GM19328 (cell line): ENCODE measurements around the gene SFSWAP.
"Not testable (repeated sequence)": the region's sequence is repeated elsewhere in the genome, so short reads cannot be mapped to it uniquely, and the experiment has no call there.

Experiments
- ATAC-seq: cut with Tn5 transposase; IDR thresholded peaks from one replicate; pipeline ENCODE4 v1.9.1; 2021; ENCODE audit warnings: mild to moderate bottlenecking, moderate library complexity; ENCODE audit not compliant: unreplicated experiment

SFSWAP gene

DNA sequence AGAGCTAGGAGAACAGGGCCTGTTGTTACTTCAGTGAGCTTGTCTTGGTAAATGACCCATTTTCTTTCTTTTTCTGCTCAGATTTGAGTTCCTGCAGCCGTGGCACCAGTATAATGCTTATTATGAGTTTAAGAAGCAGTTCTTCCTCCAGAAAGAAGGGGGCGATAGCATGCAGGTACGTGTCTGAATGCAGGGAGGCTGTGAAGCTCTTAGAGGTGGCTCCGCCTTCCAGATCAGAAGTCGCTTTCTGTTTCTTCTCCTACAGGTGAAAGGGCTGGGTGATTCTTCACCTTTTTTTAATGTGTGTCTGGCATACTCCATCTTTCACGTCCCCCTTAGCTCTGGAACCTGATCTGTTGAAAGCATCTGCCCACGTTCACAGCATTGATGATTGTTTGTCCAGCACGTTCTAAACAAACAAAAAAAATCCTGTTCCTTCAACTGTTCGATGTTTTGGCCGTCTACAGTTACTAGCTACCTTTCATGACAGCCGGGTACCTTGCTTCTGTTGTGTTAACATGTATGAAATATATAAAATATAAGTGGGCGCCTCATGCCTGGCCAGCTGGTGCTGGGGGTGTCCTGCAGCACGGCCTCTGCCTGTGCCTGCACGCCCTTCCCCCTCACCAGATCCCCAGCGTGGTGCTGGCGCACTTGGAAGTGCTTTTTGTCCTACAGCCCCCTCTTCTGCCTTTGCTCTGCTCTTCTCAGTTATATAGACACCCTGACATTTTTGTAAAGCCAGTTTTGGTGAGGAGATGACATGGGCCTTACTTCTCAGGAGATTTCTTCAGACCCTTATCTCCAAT lies 44.6 kb downstream of the SFSWAP start:
- no peak for ATAC-seq

DNA sequence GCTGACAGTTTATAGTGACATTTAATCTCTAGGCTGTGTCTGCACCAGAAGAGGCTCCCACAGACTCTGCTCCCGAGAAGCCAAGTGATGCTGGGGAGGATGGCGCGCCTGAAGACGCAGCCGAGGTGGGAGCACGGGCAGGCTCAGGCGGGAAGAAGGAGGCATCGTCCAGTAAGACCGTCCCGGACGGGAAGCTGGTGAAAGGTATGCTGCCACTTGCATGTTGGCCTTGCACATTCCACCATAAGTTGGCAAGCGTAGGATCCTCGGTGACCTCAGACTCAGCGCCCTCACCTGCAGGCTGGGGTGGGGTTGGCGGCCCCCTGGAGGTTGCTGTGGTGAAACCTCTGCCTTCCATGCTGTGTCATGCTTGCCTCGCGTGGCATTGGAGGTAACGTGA lies 45.6 kb downstream of the SFSWAP start:
- ATAC-seq, result no peak

DNA sequence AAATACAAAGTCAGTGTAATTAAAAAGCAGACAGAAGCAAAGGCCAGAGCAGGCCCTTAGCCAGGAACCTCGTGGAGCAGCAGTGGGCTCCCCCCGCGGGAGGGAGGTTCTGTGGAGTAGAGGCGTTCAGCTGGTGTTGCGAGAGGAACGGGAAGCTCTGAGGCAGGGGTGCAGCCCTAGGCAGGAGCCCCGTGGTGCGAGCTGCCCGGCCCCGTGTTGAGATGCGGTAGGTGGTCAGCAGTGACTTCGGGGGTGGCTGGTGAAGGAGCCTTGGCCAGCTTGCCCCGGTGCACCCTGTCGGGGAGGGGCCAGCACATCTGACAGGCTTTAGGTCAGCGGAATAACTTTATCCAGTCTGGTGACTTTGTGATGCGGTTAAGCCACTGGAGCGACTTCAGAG lies 46.2 kb downstream of the SFSWAP start:
- no peak for ATAC-seq

DNA sequence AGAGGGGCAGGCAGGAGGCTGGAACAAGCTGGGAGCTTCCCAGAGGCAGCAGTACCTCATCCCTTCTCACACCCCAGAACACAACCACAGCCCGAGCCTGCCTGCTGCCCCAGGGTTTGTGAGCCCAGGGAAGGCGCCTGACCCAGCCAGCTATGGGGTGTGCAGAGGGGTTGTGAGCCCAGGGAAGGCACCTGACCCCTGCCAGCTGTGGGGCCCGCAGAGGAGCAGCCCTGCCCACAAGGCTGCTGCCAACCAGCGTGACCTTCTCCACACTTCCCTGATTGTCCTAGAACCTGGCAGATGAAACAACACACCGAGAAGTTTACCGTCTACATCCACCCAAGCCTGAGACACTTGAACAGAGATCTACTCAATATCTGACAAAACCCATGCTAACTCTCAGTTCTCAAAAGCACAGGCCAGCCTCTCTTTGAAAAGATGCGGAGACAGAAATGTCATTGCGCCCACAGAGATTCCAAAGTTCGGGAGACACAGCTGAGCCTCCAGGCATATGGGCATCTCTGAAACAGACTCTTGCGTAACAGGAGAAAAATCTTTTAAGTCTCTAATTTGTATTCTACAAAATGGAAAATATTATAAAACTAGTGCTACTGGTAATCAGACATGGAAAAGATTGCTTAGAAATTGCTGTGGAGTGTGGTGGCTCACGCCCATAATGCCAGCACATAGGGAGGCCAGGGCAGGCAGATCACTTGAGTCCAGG lies 47.3 kb downstream of the SFSWAP start:
- no peak for ATAC-seq

DNA sequence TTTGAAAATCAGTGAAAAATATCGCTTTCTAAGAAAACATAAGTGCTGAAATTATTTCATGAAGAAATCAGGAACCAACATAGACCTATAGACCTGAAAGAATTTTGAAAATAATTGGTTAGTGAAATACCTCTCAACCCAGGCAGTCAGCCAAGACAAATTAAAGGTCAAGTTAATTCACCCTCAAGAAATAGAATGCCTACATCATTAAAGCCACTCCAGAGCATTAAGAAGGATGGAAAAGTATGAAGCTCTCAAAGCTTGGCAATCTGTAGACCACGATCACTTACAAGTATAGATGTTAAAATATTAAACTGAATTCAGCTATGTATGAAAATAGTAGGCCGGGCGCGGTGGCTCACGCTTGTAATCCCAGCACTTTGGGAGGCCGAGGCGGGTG lies 48.3 kb downstream of the SFSWAP start:
- no peak for ATAC-seq

DNA sequence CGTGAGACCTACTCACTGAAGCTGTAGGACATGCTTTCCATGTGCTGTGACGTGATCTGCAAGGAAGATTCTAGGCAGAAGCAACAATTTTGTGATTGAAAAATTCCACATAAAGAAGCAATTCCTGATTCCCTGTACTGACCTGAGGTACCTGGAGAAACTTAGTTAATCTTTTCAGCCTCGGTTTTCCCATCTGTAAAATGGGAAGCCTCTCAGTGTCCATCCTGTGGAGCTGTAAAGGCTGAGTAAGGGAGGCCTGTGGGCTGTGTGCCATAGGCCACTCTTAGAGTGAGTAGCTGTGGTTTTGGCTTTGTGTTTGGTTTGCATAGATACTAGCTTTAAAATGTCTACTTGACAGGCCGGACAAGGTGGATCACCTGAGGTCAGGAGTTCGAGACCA lies 50.7 kb downstream of the SFSWAP start:
- no peak for ATAC-seq

DNA sequence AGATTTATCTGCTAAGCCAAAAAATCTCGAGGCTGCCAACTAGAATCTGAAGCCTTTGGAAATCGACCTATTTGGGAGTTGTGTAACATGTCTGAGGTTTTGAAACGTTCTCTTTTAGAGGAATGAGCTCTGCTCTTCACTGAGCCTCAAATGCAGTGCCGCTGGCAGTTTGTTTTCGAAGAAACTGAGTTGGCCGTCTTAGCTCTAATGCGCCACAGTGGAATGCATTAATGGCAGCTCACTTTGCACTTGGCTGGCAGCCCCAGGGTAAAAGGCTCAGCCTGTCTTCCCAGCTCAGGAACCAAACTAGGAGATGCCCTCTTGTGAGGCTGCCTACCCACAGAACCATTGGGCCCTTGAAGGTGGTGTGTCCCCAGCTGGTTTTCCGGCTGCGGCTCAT lies 53.8 kb downstream of the SFSWAP start:
- no peak for ATAC-seq

DNA sequence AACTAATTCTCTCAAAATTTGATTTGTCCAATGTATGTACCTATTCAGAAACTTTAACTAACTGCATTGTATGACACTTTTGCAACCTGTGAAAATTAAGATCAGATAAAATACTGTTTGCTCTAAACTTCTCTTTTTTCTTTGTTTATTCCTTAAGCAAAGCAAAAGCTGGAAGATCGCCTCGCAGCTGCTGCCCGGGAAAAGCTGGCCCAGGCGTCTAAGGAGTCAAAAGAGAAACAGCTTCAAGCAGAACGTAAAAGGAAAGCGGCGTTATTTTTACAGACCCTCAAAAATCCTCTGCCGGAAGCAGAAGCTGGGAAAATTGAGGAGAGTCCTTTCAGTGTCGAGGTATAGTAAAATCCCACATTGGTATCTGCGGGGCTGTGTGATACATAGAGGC lies 55.1 kb downstream of the SFSWAP start:
- ATAC-seq, result no peak

DNA sequence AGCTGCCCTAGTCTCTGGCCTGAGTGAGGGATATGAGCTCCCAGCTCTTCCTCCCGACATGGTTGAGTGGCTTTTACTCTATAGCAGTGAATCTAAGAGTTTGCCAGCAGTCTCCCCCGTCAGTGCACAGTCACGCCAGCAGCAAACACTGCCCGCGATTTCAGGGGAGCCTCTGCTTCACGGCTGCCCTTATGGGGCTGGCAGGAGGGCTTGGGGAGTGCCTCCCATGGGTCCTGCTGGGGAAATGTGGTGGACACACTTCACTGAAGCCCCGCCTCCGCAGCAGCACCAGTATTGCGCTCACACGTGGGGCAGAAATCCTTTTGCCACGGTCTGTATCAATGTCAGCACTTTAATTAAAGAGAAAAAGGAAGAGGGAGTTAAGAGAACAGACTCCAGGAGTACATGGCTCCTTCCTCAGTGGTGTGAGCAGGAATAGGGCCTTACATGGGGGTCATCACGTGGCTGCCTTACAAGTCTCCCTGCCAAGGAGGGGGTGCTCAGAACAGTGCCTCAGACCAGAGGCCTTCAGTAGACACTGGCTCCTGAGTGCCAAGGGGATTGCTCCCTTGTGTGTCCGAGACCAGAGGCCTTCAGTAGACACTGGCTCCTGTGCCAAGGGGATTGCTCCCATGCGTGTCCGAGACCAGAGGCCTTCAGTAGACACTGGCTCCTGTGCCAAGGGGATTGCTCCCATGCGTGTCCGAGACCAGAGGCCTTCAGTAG lies 55.7 kb downstream of the SFSWAP start:
- ATAC-seq, result no peak

DNA sequence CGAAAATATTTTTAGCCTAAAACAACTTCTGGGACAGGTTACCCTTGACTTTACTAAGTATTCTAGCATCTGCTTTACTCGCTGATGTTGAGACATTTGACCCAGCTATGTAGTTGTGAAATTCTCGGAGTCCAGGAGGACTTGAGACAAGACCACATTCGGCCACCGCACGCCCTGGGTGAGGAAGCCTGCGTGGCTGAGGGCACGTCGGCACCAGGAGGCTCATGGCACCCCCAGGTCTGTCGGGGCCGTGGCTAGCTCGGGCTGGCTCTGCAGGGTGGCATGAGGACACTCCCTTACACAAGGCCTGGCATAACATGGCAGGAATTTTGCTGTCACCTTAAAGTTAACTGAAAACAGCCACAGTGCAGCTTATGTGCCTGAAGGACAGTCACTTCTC lies 59.2 kb downstream of the SFSWAP start:
- ATAC-seq, result no peak

DNA sequence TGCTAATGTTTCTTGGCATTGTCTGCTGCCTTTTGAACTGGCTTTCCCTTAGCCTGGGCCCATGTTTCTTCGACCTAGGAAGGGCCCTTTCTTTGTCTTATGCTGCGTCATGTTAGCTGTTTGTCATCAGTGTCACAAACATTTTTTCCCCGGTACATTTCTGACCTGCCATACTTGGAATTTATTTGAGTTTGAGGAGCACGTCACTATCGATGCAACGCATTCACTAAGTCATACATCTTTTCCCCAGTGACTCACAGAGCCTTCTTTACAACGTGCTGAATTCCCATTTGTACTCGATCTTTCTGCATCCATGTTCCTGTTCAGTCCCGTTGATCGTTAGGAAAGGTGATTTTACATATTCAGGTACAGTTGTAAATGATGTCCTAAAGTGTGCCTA lies 61.1 kb downstream of the SFSWAP start:
- no peak for ATAC-seq

DNA sequence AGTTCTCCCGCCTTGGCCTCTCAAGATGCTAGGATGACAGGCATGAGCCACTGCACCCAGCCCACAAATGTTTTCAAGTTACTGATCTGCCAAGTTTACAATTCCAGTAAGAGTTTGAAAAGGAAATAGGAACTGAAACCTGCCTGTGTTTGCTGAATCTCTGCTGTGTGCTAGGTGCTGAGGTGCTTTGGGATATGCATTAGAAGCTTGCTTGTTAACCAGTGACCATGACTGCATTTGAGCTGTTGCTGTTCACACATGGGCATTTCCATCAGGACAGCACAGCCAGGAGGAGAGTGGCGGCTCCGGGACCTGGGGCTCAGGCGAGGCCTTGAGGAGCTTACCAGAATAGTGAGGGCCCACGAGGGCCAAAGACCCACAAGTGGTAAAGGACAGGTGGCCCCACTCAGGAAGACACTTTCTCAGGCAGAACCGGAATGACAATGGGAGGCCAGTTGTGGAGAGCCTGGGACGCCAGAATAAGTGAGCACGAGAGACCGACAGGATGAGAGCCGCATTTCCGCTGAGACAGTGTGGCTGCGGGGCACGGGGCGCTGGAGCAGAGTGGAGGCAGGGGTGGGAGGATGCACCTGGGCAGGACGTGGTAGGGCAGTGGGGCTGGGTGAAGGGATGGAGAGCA lies 62.8 kb downstream of the SFSWAP start:
- ATAC-seq, result peak; percentile 71

DNA sequence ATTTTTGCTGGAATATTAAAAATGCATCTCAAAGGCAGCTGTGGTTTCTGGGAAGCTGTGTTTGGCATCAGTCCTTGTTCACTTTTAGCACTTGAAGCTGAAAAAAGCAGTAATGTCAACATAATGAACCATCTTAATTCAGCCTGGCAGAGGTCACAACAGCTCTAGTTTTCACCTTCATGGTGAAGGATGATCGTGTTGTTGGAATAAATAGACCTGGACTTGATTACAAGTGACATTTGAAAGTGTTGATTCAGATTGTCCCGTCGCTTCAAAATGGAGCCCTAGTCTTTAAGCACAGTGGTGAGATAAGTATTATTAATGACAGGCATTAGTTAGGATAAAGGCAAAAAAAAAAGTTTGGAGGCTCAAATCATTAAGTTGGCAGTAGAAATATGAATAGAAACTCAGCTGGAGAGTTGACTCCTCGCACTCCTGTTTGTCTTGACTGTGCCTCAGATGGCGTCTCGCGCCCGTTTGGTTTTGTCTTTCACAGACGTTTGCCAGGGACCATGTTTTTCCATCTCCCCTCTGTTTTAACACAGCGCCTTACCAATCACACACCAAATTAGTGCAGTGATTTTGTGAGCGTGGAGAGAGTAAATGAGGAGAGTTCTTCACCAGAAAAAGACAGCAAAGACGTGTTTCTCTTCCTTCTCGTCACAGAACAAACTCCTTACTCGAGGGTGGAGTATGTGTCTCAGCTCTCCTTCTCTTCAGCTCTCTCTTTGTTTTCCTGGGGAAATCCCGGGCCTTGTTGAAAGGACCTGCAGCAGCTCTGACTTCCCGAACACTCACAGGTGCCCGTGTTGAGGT lies 63.9 kb downstream of the SFSWAP start:
- ATAC-seq, result no peak

DNA sequence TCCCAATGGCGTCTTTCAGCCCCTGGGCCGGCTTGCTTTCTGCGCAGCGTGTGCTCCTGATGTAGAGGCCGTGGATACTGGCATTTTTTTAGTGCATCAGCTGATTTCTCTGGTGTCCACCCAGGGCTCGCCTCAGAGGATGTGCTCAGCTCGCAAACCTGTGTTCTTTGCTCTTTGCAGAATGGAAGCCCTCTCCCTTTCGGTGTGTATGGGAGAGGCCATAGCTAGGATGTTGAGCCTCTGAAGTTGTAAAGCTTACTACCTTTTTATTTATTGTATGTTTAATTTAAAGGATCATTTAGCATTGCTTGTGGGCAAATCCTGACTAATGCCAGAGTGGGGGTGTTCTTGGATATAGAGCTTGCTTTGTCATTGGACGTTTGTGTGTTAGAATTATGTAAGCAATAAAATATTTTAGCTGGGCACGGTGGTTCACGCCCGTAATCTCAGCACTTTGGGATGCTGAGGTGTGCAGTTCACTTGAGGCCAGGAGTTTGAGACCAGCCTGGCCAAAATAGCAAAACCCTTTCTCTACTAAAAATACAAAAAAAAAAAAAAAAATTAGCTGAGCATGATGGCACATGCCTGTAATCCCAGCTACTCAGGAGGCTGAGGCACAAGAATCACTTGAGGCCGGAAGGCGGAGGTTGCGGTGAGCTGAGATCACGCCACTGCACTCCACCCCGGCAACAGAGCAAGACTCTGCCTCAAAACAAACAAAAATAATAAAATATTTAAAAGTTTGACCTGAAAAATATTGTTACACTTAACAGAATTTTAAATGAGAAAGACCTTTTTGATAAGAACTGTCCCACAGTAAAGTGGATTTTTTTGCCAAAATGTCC lies 64.7 kb downstream of the SFSWAP start:
- no peak for ATAC-seq

DNA sequence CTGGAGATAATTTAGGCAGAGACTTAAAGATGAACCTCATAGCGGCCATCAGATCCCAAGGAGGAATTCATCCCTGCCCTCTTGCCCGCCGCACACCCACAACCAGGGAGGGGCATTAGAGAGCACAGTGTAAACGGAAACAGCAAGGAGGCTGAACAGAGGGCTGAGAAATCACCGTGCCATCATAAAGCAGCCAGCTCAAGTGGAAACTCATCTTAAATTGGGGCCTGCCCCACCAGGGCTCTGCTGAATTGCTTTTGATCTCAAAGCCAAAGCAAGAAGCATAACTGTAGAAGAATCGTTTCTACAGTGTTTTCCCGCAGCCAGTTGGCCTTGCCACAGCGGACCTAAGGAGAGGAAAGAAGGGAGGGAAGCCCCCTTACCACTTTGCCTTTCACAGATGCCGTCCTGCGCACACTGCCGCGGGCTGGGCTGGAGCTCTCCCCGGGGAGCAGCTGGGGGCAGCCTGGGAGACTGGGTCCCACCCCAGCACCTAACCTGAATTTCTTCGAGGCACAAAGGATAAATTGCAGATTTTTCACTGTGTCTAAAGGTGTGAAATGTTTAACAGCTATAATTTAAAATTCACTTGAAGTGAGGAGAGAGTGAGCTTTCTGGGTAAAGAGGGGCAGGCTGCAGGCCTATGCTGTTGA lies 65.5 kb downstream of the SFSWAP start:
- no peak for ATAC-seq

DNA sequence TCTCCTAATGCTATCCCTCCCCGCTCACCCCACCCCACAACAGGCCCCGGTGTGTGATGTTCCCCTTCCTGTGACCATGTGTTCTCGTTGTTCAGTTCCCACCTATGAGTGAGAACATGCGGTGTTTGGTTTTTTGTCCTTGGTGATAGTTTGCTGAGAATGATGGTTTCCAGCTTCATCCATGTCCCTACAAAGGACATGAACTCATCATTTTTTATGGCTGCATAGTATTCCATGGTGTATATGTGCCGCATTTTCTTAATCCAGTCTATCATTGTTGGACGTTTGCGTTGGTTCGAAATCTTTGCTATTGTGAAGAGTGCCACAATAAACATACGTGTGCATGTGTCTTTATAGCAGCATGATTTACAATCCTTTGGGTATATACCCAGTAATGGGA lies 66.4 kb downstream of the SFSWAP start:
- not testable (repeated sequence) for ATAC-seq

DNA sequence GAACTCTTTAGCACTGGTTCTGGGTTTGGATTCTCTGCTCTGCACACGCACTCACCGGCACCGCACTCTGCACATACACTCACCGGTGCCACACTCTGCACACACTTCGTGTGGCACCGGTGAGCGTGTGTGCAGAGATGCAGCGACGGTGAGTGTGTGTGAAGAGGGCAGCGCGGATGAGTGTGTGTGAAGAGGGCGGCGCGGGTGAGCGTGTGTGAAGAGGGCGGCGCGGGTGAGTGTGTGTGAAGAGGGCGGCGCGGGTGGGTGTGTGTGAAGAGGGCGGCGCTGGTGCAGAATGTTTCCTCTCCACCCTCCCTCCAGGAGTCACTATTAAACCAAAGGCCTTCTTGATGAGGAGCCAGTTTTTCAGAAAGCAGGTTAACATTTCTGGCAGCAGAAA lies 68.1 kb downstream of the SFSWAP start:
- ATAC-seq, result no peak

DNA sequence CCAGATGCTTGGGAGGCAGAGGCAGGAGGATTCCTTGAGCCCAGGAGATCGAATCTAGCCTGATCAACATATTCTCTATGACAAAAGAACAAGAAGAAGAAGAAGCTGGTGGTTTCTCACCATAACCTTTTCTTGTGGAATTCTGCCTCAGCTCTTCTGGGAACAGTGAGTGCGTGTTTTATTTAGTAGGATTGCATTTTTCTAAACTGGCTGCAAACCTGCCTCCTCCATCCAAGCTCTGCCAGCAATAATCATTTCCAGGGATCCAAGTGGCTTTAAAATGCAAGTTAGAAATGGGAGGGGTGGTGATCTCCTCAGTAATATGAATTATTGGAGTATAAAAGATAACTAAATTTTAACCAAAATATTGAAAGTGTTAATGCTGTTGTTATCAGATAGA lies 71.2 kb downstream of the SFSWAP start:
- ATAC-seq, result no peak

DNA sequence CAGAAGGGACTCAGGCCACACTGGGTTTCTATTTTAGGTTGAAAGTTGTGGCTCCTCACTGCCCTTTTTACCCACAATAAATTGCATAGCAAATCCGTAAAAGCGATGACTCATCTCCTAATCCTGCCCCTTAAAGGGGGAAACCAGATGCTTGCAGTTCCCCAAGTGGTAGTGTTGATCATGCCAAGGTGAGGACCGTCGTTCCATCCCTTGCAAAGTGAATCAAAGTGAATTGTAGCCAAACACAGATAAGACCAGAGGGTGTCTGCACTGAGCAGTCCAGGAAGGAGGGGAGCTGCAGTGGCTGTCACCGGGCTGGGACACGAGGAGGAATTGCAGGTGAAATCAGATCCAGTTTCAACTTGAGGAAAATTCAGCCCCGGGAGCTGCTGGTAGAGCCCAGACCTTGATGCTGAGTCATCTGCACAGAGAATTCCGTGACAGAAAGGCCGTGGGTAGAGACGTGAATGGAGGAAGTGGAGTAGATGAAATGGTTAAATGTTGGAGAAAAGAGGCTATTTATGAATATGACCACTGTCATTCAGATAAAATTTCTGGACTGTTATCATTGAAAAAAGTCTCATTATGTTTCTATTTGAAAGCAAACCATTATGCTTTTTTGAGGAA lies 73.1 kb downstream of the SFSWAP start:
- no peak for ATAC-seq
